ENCODE measurements around the gene TMEM89. TPM values are rescaled to one million over a fixed set of nuclear protein-coding genes. Genes with fewer than 3 reads are reported as not detected.

TMEM89 gene
- total and polyA plus RNA-seq, 2 donors (not counting 1 experiment from before 2014, with no cell fraction given): not detected

- no peaks in the 10 kb centered on the region for H3K27me3 Mint-ChIP-seq
- Histone ChIP-seq H2AFZ (ENCODE audit: insufficient read depth, low read depth, low read length, poor library complexity, severe bottlenecking) (no peak overlapping the region), H3K79me2 (ENCODE audit: control insufficient read depth, insufficient read depth, low read length) (no peaks in the 10 kb centered on the region), H3K36me3 (replicated peaks in 1 of 2; ENCODE audit: control extremely low read depth in 1 of 2, control insufficient read depth in 1 of 2, extremely low read depth in 1 of 2, insufficient read depth in 2 of 2, low read length in 1 of 2) (no peaks in the 10 kb centered on the region), H3K4me2 (replicated peaks; ENCODE audit: low read depth, low read length, poor library complexity, severe bottlenecking) (no peak overlapping the region), H3K27me3 (replicated peaks in 1 of 4; ENCODE audit: control extremely low read depth in 1 of 4, control insufficient read depth in 3 of 4, insufficient read depth in 4 of 4, low read length in 3 of 4) (no peaks in the 10 kb centered on the region), H3K4me1 (ENCODE audit: control insufficient read depth in 2 of 2, insufficient read depth in 2 of 2, low read length in 2 of 2) (no peaks in the 10 kb centered on the region), H4K20me1 (ENCODE audit: control insufficient read depth, insufficient read depth, low read length, poor library complexity, severe bottlenecking) (no peaks in the 10 kb centered on the region), H3K27ac (ENCODE audit: low read length in 2 of 2) (no peak overlapping the region), H3K4me3 (ENCODE audit: control extremely low read depth in 1 of 5, extremely low read depth in 1 of 5, insufficient read depth in 1 of 5, low read depth in 2 of 5, low read length in 4 of 5) (no peak overlapping the region), H3K9me3 (ENCODE audit: control extremely low read depth in 1 of 3, control insufficient read depth in 2 of 3, insufficient read depth in 1 of 3, low read length in 2 of 3) (peaks cover 0 to 22% (median 16%) of the 10 kb centered on the region in 3 donors), H3K9ac (ENCODE audit: low read length) (no peak overlapping the region)
- H3K4me1 Mint-ChIP-seq: no peaks in the 10 kb centered on the region
- ATAC-seq (ENCODE audit: low read depth): no peak
- ChIA-PET POLR2A (no interaction called here), CTCF (no interaction called here)
- DNase-seq: no peak
- no peaks in the 10 kb centered on the region for H3K9me3 Mint-ChIP-seq (ENCODE audit: insufficient read depth)
- no peak for TF ChIP-seq EZH2 (IDR thresholded peaks at IDR 0.05; ENCODE audit: borderline replicate concordance, insufficient read depth, low read depth, low read length, poor library complexity, severe bottlenecking)
- TF ChIP-seq CTCF (IDR thresholded peaks at IDR 0.05): no peak
- H3K27ac Mint-ChIP-seq: no peak overlapping the region
- 90% methylated on average over 6 of the region's 7 CpGs for WGBS (ENCODE audit: insufficient coverage)
- intact Hi-C loops (cut with micrococcal nuclease): no loop called here
- no peak overlapping the region for H3K4me3 Mint-ChIP-seq
Measured at GRCh38 chr3:48619541-48620524, 1.7 kb downstream of the TMEM89 start.

GRCh38 chr3:48617559-48617958 lies 4.0 kb downstream of the TMEM89 start:
- ChIA-PET POLR2A (no interaction called here), CTCF (no interaction called here)
- Histone ChIP-seq H3K4me2 (replicated peaks; ENCODE audit: low read depth, low read length, poor library complexity, severe bottlenecking) (no peak overlapping the region), H3K4me1 (ENCODE audit: control insufficient read depth in 2 of 2, insufficient read depth in 2 of 2, low read length in 2 of 2) (no peaks in the 10 kb centered on the region), H3K9me3 (ENCODE audit: control extremely low read depth in 1 of 3, control insufficient read depth in 2 of 3, insufficient read depth in 1 of 3, low read length in 2 of 3) (peaks cover 0 to 22% (median 16%) of the 10 kb centered on the region in 3 donors), H3K36me3 (replicated peaks in 1 of 2; ENCODE audit: control extremely low read depth in 1 of 2, control insufficient read depth in 1 of 2, extremely low read depth in 1 of 2, insufficient read depth in 2 of 2, low read length in 1 of 2) (no peaks in the 10 kb centered on the region), H2AFZ (ENCODE audit: insufficient read depth, low read depth, low read length, poor library complexity, severe bottlenecking) (no peak overlapping the region), H3K27me3 (replicated peaks in 1 of 4; ENCODE audit: control extremely low read depth in 1 of 4, control insufficient read depth in 3 of 4, insufficient read depth in 4 of 4, low read length in 3 of 4) (no peaks in the 10 kb centered on the region), H3K27ac (ENCODE audit: low read length in 2 of 2) (no peak overlapping the region), H3K4me3 (ENCODE audit: control extremely low read depth in 1 of 5, extremely low read depth in 1 of 5, insufficient read depth in 1 of 5, low read depth in 2 of 5, low read length in 4 of 5) (no peak overlapping the region), H3K9ac (ENCODE audit: low read length) (no peak overlapping the region), H4K20me1 (ENCODE audit: control insufficient read depth, insufficient read depth, low read length, poor library complexity, severe bottlenecking) (no peaks in the 10 kb centered on the region), H3K79me2 (ENCODE audit: control insufficient read depth, insufficient read depth, low read length) (no peaks in the 10 kb centered on the region)
- no peak overlapping the region for H3K4me3 Mint-ChIP-seq
- TF ChIP-seq EZH2 (IDR thresholded peaks at IDR 0.05; ENCODE audit: borderline replicate concordance, insufficient read depth, low read depth, low read length, poor library complexity, severe bottlenecking) (no peak), CTCF (IDR thresholded peaks at IDR 0.05) (no peak)
- ATAC-seq (ENCODE audit: low read depth) (no peak), DNase-seq (no peak)
- intact Hi-C loops (cut with micrococcal nuclease): no loop called here
- WGBS (ENCODE audit: insufficient coverage): 100% methylated on average over 2 of the region's 4 CpGs
- no peak overlapping the region for H3K27ac Mint-ChIP-seq
- H3K9me3 Mint-ChIP-seq (ENCODE audit: insufficient read depth): no peaks in the 10 kb centered on the region
- H3K4me1 Mint-ChIP-seq: no peaks in the 10 kb centered on the region
- no peaks in the 10 kb centered on the region for H3K27me3 Mint-ChIP-seq
